Vagina (tissue), 2 donors: ENCODE data around the gene P2RX5. TPM values are rescaled to one million over a fixed set of nuclear protein-coding genes. Genes with fewer than 3 reads are reported as not detected.

ENCODE experiments used
- DNase-seq, 2 donors: peaks; one replicate each; pipeline ENCODE4 v3.0.0-alpha.2; 2017; ENCODE audit errors: extremely low spot score in 2 of 2
- H3K27ac ChIP-seq: fragments of 200-600 bp; sonication (generic); one replicate; pipeline ENCODE4 v1.5.1; 2019
- H3K27me3 ChIP-seq: fragments of 200-600 bp; sonication (generic); one replicate; pipeline ENCODE4 v1.5.1; 2019
- H3K36me3 ChIP-seq, 2 donors: fragments of 200-600 bp; sonication (generic); one replicate each; pipeline ENCODE4 v1.5.1; 2017 to 2019
- H3K4me1 ChIP-seq: fragments of 200-600 bp; sonication (generic); one replicate; pipeline ENCODE4 v1.5.1; 2019
- H3K4me3 ChIP-seq, 2 donors: fragments of 200-600 bp; sonication (generic); 1 replicate in 1 of 2; 2 replicates in 1 of 2; pipeline ENCODE4 v1.5.1; 2016 to 2019
- H3K9me3 ChIP-seq: fragments of 200-600 bp; sonication (generic); one replicate; pipeline ENCODE4 v1.5.1; 2019
- CTCF ChIP-seq, 3 experiments: fragments of 450-650 bp in 2 of 3; fragments of 200-600 bp in 1 of 3; sonication (generic) in 1 of 3; IDR thresholded peaks; one replicate each; pipeline ENCODE4 v1.5.1; 2017 to 2019; ENCODE audit warnings: antibody characterized with exemption in 3 of 3, mild to moderate bottlenecking in 2 of 3, moderate library complexity in 2 of 3
- POLR2A ChIP-seq, 2 donors: fragments of 450-650 bp; IDR thresholded peaks; one replicate each; pipeline ENCODE4 v1.6.1; 2017; ENCODE audit warnings: antibody characterized with exemption in 2 of 2, mild to moderate bottlenecking in 2 of 2, moderate library complexity in 2 of 2
- POLR2AphosphoS5 ChIP-seq, 2 donors: sonication (generic); formaldehyde crosslinking; IDR thresholded peaks; one replicate each; pipeline ENCODE4 v1.9.0; 2017; ENCODE audit warnings: antibody characterized with exemption in 2 of 2, mild to moderate bottlenecking in 2 of 2, low read depth in 1 of 2; ENCODE audit not compliant: insufficient read depth in 1 of 2
- intact Hi-C: fragments of 100-400 bp; cut with DNase I; formaldehyde crosslinking; loops from one replicate; pipeline ENCODE4 v1.15.1; 2023
- total RNA-seq: library from RNA; depleted of rRNA; stranded (reverse); fragments of >200 nt; gene quantifications from one replicate; pipeline ENCODE4 v1.2.3, GENCODE V29; 2016

The P2RX5 gene
- total RNA-seq, 1 donor from 2014 or later = 1.7 TPM

DNA sequence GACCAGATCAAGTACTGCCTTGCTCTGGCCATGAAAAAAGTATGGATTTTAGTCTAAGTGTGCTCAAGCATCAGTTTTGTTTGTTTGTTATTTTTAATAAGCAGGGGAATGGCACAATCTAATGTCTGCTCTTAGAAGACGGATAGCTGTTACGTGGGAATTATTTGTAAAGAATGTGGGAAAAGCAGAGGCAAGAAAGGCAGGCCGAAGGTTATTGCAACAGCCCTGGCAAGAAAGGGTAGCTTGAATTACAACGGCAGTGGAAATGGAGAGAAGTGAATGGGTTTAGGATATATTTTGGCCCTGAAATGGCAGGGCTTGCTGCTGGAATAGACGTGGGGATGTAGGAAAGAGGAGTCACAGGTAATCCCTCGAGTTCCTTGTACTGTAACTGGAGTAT, 26.8 kb upstream of the P2RX5 start:
- Histone ChIP-seq H3K27me3 (no peaks in the 10 kb centered on the region), H3K27ac (peak overlapping the region; percentile 85), H3K4me1 (peaks cover 48% of the 10 kb centered on the region), H3K9me3 (no peaks in the 10 kb centered on the region), H3K4me3 (peak overlapping the region; percentile 74 to 76), H3K36me3 (peaks cover 0 to 23% of the 10 kb centered on the region in 2 donors)
- DNase-seq = no peak
- intact Hi-C loops = no loop called here
- TF ChIP-seq POLR2A (IDR thresholded peaks at IDR 0.05) (no peak), CTCF (IDR thresholded peaks at IDR 0.05) (no peak), POLR2AphosphoS5 (IDR thresholded peaks at IDR 0.05; ENCODE audit: insufficient read depth in 1 of 2, low read depth in 1 of 2) (no peak)

DNA sequence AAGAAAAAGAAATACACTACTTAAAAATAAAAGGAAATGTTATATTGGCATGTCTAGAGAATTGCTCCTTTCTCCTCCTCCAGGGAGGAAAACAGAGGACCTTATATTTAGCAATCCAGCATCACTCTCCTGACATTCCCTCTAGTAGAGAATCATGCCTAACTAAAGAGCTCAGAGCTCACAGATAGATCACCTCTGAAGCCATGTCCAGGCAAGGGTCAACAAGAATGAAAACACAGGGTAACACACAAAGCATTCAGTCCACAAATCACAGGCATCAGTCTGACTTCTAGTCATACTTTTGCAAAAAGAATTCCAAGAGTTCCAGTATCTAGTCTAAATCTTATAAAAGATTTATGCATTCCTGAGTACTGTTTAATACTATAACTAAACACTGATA, 23.3 kb upstream of the P2RX5 start:
- TF ChIP-seq POLR2AphosphoS5 (IDR thresholded peaks at IDR 0.05; ENCODE audit: insufficient read depth in 1 of 2, low read depth in 1 of 2) (no peak), CTCF (IDR thresholded peaks at IDR 0.05) (no peak), POLR2A (IDR thresholded peaks at IDR 0.05) (no peak)

GRCh38 chr17:3718201-3718600, 22.2 kb upstream of the P2RX5 start:
- Histone ChIP-seq H3K9me3 (no peaks in the 10 kb centered on the region), H3K27ac (no peak overlapping the region), H3K36me3 (peaks cover 0 to 59% of the 10 kb centered on the region in 2 donors), H3K27me3 (no peaks in the 10 kb centered on the region), H3K4me1 (peaks cover 42% of the 10 kb centered on the region), H3K4me3 (no peak overlapping the region)
- no peak for DNase-seq
- intact Hi-C loops = no loop called here
- TF ChIP-seq POLR2A (IDR thresholded peaks at IDR 0.05) (no peak), POLR2AphosphoS5 (IDR thresholded peaks at IDR 0.05; ENCODE audit: insufficient read depth in 1 of 2, low read depth in 1 of 2) (no peak), CTCF (IDR thresholded peaks at IDR 0.05) (no peak)

More for the DNA sequence above, 23.3 kb upstream of the P2RX5 start:
- Histone ChIP-seq H3K4me1 (peaks cover 46% of the 10 kb centered on the region), H3K27me3 (no peaks in the 10 kb centered on the region), H3K36me3 (peaks cover 0 to 54% of the 10 kb centered on the region in 2 donors), H3K27ac (peak overlapping the region; percentile 60), H3K9me3 (no peaks in the 10 kb centered on the region), H3K4me3 (no peak overlapping the region)
- no peak for DNase-seq
- intact Hi-C loops = no loop called here

DNA sequence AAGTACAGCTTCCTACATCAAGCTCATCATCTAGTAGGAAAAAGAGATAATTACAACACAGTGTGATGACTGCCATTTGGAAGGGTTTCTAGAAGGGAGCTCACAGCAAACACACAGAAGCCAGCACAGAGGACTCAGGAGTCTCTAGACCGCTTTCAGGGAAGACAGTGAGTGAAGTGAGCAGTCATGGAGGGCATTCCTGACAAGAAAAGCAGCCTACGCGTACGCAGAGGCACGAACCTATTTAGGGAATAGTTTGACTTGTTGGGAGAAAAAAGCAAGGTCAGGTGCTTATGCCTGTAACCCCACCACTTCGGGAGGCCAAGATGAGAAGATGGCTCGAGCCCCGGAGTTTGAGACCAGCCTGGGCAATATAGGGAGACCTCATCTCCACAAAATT, 19.3 kb upstream of the P2RX5 start:
- H3K27ac ChIP-seq = no peak overlapping the region
- TF ChIP-seq POLR2A (IDR thresholded peaks at IDR 0.05) (no peak), POLR2AphosphoS5 (IDR thresholded peaks at IDR 0.05; ENCODE audit: insufficient read depth in 1 of 2, low read depth in 1 of 2) (no peak)
- peaks cover 0 to 64% of the 10 kb centered on the region in 2 donors for H3K36me3 ChIP-seq
- no peak for DNase-seq
- H3K4me3 ChIP-seq = no peak overlapping the region
- intact Hi-C loops = no loop called here
- no peaks in the 10 kb centered on the region for H3K27me3 ChIP-seq
- peaks cover 19% of the 10 kb centered on the region for H3K4me1 ChIP-seq
- H3K9me3 ChIP-seq = no peaks in the 10 kb centered on the region

DNA sequence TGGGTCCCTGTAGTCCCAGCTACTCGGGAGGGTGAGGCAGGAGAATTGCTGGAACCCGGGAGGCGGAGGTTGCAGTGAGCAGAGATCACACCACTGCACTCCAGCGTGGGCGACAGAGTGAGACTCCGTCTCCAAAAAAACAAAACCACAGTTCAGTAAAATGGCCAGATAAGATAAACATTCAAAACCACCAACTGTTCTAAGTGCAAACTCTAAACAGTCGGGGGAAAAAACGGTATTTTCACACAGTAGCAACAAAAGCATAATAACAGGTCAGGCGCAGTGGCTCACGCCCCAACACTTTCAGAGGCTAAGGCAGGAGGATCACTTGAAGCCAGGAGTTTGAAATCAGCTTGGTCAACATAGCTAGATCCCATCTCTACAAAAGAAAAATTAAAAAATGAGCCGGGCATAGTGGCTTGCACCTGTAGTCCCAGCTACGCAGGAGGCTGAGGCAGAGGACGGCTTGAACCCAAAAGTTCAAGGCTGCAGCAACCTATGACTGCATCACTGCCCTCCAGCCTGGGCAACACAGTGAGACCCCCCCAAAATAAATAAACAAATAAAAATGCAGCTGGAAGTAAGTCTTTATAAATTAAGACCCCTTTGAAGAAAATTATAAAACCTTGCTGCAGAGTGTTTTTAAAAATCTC, 17.0 kb upstream of the P2RX5 start:
- intact Hi-C loops = no loop called here
- no peak overlapping the region for H3K4me3 ChIP-seq
- H3K27me3 ChIP-seq = no peaks in the 10 kb centered on the region
- DNase-seq = no peak
- H3K27ac ChIP-seq = no peak overlapping the region
- peaks cover 0 to 54% of the 10 kb centered on the region in 2 donors for H3K36me3 ChIP-seq
- no peaks in the 10 kb centered on the region for H3K9me3 ChIP-seq
- TF ChIP-seq POLR2AphosphoS5 (IDR thresholded peaks at IDR 0.05; ENCODE audit: insufficient read depth in 1 of 2, low read depth in 1 of 2) (no peak), POLR2A (IDR thresholded peaks at IDR 0.05) (no peak), CTCF (IDR thresholded peaks at IDR 0.05) (no peak)
- peaks cover 5% of the 10 kb centered on the region for H3K4me1 ChIP-seq
